Measurements from ENCODE around the gene SGMS1.

GRCh38 chr10:50417486-50417885 lies 206.3 kb downstream of the SGMS1 start:
- TF ChIP-seq CTCF (IDR thresholded peaks at IDR 0.05) (no peak), ZFX (IDR thresholded peaks at IDR 0.05; ENCODE audit: borderline replicate concordance) (no peak)
